PFSK-1 (cell line): ENCODE results near the gene LRCH4.

Source experiments
- POLR2AphosphoS5 ChIP-seq: IDR thresholded peaks from 2 replicates; pipeline ENCODE4 v1.6.1; 2012; ENCODE audit warnings: low read depth, mild to moderate bottlenecking, control low read depth, low read length, moderate library complexity
- REST ChIP-seq, 2 experiments: IDR thresholded peaks; 2 replicates each; pipeline versions ENCODE4 v1.6.1 to v1.8.0; 2011 to 2012; ENCODE audit warnings: low read depth in 2 of 2, low read length in 2 of 2, control low read depth in 1 of 2, inconsistent platforms in 1 of 2, mild to moderate bottlenecking in 1 of 2, moderate library complexity in 1 of 2; ENCODE audit not compliant: insufficient read depth in 1 of 2

GRCh38 chr7:100546926-100547800, 38.8 kb downstream of the LRCH4 start:
- TF ChIP-seq POLR2AphosphoS5 (no peak), REST (IDR thresholded peaks at IDR 0.05; ENCODE audit: insufficient read depth in 1 of 2, low read depth in 2 of 2, low read length in 2 of 2) (no peak)
